Suppressor macrophage treated with lipopolysaccharide for 4 hours (primary cell): ENCODE data around the gene PRKACA.
A peak's percentile ranks its signal among the peaks of the same experiment; 100 is the strongest.

Experiments
- DNase-seq: peaks from one replicate; pipeline ENCODE4 v3.0.0-alpha.2; 2020

The PRKACA gene

DNA sequence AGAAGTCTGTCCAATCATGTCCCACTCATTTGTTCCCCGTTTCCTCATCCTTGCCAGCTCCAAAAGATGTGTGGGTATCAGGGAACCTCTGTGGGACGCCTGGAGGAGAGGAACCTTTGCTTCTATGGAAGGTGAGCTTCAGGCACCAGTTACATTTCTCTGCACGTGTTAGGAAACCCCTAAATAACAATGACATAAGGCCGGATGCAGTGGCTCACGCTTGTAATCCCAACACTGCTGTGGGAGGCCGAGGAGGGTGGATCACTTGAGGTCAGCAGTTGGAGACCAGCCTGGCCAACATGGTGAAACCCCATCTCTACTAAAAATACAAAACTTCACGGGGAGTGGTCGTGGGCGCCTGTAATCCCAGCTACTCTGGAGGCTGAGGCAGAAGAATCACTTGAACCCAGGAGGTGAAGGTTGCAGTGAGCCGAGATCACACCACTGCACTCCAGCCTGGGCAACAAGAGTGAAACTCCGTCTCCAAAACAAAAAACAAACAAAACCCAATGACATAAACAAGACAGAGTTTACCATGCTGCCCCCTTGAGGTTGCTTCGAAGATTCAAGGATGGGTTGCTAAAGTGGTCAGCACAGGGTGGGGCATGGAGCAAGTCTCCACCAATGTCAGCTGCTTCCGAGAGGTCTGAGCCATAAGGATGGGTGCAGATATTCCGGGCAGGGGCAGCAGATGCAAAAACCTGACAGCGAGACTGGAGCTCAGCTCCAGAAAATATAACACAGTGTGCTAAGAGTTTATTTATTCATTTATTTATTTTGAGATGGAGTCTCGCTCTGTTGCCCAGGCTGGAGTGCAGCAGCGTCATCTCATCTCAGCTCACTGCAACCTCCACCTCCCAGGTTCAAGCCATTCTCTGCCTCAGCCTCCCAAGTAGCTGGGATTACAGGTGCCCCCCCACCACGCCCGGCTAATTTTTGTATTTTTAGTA lies 74.6 kb downstream of the PRKACA start:
- peak; percentile 77 for DNase-seq
